ENCODE data around the gene FAM222B. TPM values are rescaled to one million over a fixed set of nuclear protein-coding genes. Genes with fewer than 3 reads are reported as not detected.

The FAM222B gene
- polyA plus RNA-seq, 1 experiment = 5.2 TPM

- Histone ChIP-seq H3K27me3 (ENCODE audit: control insufficient read depth, insufficient read depth, low read length) (no peaks in the 10 kb centered on the region), H3K36me3 (ENCODE audit: control insufficient read depth, insufficient read depth, low read length) (peaks cover 11% of the 10 kb centered on the region), H3K4me3 (ENCODE audit: low read depth, low read length) (no peak overlapping the region)
- ChIA-PET POLR2A (no interaction called here), CTCF (interaction anchor here (0.6 to 7.1 kb wide), 36 partner anchors 10 to 190 kb away, joined by 3 to 95 read pairs (median 6); partner anchors contain the start of genes DHRS13, FAM222B, NEK8 and PHF12)
- no peak for DNase-seq (ENCODE audit: low read depth)
- TF ChIP-seq CTCF (IDR thresholded peaks at IDR 0.05; ENCODE audit: insufficient read depth, low read depth, low read length) = peak; percentile 77
Observed at GRCh38 chr17:28763804-28764266, 78.8 kb downstream of the FAM222B start.

- no peak for DNase-seq (ENCODE audit: low read depth)
- Histone ChIP-seq H3K36me3 (ENCODE audit: control insufficient read depth, insufficient read depth, low read length) (peaks cover 16% of the 10 kb centered on the region), H3K27me3 (ENCODE audit: control insufficient read depth, insufficient read depth, low read length) (no peaks in the 10 kb centered on the region), H3K4me3 (ENCODE audit: low read depth, low read length) (no peak overlapping the region)
- POLR2A ChIA-PET = no interaction called here
- CTCF ChIA-PET = interaction anchor here (0.6 to 7.1 kb wide), 33 partner anchors 11 to 191 kb away, joined by 3 to 95 read pairs (median 7); partner anchors contain the start of genes DHRS13, FAM222B, NEK8 and PHF12
- TF ChIP-seq CTCF (IDR thresholded peaks at IDR 0.05; ENCODE audit: insufficient read depth, low read depth, low read length) = no peak
Observed at GRCh38 chr17:28763137-28763799, 79.3 kb downstream of the FAM222B start.

GRCh38 chr17:28760601-28761562 lies 81.7 kb downstream of the FAM222B start:
- DNase-seq (ENCODE audit: low read depth) = no peak
- TF ChIP-seq CTCF (IDR thresholded peaks at IDR 0.05; ENCODE audit: insufficient read depth, low read depth, low read length) = no peak
- ChIA-PET CTCF (interaction anchor here (0.6 to 7.1 kb wide), 11 partner anchors 11 to 205 kb away, joined by 3 to 95 read pairs (median 4); partner anchors contain the start of genes ERAL1, FAM222B, NEK8 and TLCD1), POLR2A (no interaction called here)
- Histone ChIP-seq H3K36me3 (ENCODE audit: control insufficient read depth, insufficient read depth, low read length) (peaks cover 16% of the 10 kb centered on the region), H3K4me3 (ENCODE audit: low read depth, low read length) (no peak overlapping the region), H3K27me3 (ENCODE audit: control insufficient read depth, insufficient read depth, low read length) (no peaks in the 10 kb centered on the region)

DNA sequence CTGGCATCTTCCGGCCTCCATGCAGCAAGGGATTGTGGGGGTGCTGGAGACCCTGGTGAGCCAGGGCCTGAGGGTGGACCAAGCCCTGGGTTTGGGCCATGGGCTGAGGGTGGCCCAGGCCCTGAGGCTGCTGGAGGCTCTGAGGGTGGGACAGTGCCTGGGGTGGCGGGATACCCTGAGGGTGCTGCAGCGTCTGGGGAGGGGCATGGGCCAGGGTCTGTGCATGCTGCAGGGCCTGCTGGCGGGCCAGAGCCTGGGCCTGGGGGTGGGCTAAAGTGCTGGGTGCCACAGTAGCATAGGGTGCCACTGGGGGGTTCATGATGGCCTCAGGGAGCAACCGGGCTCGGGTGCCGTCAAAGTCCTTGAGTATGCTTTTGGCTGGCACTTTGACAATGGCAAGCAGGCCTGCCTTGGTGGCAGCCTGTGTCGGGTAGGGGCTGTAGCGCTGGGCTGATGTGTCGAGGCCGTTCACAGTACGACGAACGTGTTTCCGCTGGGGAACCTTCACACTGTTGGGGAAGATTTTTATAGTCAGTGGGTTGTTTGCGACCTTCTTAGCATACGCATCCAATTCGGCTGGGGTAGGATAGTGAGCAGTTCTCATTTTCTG lies 83.2 kb downstream of the FAM222B start:
- DNase-seq (ENCODE audit: low read depth) = no peak
- CTCF ChIA-PET = interaction anchor here (1.0 to 7.1 kb wide), 3 partner anchors 10 to 68 kb away, joined by 4 to 95 read pairs (median 63); partner anchors contain the start of genes NEK8 and TLCD1

More for the DNA sequence above, 83.2 kb downstream of the FAM222B start:
- H3K27me3 ChIP-seq (ENCODE audit: control insufficient read depth, insufficient read depth, low read length) = no peaks in the 10 kb centered on the region
- peaks cover 14% of the 10 kb centered on the region for H3K36me3 ChIP-seq (ENCODE audit: control insufficient read depth, insufficient read depth, low read length)
- TF ChIP-seq CTCF (IDR thresholded peaks at IDR 0.05; ENCODE audit: insufficient read depth, low read depth, low read length) = no peak
- H3K4me3 ChIP-seq (ENCODE audit: low read depth, low read length) = no peak overlapping the region
- POLR2A ChIA-PET = no interaction called here
